ENCODE data around the gene CAMK4.
"Not testable (repeated sequence)": the region's sequence is repeated elsewhere in the genome, so short reads cannot be mapped to it uniquely, and the experiment has no call there.

The CAMK4 gene

DNA sequence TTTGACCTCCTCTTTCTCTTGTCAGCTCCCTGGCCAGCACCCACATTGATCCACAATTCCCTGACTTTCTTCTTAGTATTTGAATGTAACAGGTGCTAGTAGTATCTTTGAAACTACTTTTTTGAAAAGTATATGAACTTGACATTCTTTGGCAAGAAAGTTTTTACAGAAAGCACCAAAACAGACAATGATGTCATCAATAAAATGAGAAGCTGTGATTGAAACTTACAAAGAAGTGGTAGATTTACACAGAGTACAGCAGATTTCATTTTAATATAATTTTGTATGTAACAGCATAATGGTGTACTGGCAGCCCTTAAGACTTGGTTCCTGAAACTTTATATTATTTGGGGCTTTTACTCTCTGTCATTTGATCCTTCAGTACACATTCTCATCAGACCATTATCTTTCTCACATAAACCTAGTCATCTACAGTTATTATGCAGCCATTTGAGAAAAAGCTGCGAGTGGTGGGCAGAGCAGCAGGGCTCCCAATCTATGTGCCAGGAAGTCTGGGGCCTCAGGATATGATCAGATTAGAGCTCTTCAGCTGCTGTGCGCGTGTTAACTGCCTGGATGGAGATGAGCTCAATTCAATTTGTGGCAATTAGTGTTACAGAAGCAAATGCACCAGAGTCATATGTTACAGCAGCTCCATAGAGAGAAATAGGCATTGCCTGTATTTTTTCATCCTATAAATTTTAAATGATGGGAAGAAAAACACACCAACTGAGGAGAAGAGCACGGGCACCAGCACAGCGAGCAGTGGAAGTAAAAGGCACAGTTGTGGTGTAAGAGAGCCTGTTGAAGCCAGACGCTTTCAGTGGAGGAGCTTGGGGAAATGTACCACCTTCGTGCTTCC lies 162.0 kb downstream of the CAMK4 start:
- FAIRE-seq = no peak

DNA sequence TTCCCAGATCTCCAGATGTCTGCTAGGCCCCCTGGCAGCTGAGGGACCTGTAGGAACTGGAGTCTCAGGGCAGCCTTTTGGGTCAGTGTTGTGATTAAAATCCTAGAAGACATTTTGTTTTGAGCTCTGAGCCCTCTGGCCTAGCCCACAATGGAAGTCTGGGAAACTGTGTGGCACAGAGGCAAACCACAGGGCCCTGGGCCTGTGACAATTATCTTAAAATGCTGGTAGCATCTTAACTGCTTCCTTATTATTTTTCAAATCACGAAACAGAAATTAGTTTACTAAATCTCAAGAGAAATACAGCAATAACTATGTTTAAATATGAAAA lies 162.6 kb downstream of the CAMK4 start:
- no peak for FAIRE-seq

DNA sequence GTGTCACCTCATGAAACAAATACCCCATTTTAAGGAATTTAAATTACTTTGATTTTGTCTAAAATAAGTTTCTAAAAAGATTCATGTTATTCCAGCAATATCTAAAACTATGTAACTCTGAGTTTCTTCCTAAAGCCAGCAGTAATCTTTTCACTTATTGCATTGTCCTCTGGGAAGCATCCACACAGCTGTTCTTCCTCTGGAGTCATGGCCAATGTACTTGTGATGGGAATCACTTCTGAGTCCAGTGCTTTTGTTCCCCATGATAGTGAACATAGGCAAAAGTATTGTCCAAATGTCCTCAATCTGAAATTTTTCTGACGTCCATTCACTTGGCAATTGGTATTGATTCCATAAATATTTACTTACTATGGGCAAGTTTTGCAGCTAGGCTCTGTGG lies 163.2 kb downstream of the CAMK4 start:
- no peak for FAIRE-seq

DNA sequence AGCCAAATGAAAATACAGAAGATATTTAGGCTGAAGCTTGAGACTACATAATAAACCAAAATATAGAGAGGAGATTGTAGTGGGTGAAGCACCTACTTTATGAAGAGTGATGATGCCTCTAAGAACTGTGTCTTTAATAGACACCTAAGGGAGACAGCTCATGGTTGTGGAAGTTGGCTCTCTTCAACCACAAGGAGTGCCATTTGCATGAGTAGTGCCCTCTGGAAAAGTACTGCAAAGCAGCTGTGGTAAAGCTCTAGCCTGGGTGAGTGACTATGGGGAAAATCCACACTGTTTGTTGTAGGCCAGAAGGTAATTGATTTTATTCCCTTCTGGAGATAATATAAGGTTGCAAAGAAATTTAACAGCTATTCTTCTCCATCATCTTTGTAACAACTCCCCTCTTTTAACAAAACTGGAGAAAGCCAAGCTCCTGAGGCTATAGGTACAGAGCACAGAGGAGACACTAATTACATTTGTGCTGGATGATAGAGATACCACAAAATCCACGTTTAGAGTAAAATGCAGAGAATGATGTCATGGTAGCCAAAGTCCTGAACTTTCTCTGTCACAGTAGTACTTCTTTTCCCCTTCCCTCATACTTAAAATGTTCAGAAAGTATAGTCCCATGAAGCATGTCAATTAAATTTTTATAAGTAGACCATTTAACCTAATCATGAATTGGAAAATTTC lies 165.4 kb downstream of the CAMK4 start:
- FAIRE-seq = no peak

DNA sequence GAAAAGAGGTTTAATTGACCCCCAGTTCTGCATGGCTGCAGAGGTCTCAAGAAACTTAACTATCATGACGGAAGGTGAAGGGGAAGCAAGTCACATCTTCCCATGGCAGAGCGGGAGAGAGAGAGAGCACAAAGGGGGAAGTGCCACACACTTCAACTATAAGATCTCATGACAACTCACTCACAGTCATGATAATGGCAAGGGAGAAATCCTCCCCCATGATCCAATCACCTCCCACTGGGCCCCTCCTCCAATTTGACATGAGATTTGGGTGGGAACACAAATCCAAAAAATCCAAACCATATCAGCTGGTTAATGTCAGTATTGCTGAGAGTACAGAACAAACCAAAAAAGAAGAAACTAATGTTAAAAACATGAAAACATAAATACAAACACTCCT lies 168.0 kb downstream of the CAMK4 start:
- no peak for FAIRE-seq

DNA sequence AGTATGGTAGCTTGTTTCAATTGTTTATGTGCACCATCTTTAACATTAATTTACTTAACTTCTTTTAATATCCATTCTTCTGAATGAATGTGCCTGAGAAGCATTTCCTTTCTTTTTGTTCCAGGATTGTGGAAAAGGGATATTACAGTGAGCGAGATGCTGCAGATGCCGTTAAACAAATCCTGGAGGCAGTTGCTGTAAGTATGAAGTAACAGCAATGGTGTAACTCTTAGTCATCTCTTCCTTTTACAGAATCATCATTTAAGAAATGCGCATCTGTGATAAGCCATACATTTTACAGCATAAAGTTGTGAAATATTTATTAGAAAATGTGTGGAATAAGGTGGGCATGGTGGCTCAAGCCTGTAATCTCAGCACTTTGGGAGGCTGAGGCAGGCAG lies 170.4 kb downstream of the CAMK4 start:
- no peak for FAIRE-seq

- no peak for FAIRE-seq
Observed at GRCh38 chr5:111398013-111398412, 173.8 kb downstream of the CAMK4 start.

DNA sequence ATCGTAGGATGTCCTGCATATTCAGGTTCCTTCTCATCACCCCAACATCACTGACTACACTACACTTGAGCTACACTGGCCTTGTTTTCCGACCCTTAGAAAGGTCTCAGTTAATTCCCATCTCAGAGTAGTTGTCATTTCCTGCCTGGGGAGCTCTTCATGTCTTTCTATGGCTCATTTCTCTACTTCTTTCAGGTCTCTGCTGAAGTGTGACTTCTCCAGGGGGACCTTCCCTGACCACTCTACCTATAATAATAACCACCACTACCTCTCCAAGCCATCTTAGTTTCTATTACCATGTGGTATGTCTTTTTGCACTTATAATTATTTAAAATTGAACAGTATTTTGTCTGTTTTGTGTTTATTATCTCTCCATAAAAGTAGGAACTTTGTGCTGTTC lies 174.9 kb downstream of the CAMK4 start:
- no peak for FAIRE-seq

GRCh38 chr5:111401906-111402305 lies 177.7 kb downstream of the CAMK4 start:
- FAIRE-seq = no peak

GRCh38 chr5:111404270-111404769 lies 180.1 kb downstream of the CAMK4 start:
- no peak for FAIRE-seq

- FAIRE-seq = no peak
Observed at GRCh38 chr5:111407562-111407961, 183.4 kb downstream of the CAMK4 start.

DNA sequence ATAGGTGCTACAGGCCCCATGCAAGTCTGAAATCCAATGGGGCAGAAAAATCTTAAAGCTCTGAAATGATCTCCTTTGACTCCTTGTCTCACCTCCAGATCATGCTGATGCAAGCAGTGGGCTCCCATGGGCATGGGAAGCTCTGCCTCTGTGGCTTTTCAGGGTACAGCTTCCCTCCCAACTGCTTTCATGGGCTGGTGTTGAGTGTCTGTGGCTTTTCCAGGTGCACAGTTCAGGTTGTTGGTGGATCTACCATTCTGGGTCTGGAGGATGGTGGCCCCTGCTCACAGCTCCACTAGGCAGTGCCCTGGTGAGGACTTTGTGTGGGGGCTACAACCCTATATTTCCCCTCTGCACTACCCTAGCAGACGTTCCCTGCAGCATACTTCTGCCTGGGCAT lies 184.6 kb downstream of the CAMK4 start:
- no peak for FAIRE-seq

DNA sequence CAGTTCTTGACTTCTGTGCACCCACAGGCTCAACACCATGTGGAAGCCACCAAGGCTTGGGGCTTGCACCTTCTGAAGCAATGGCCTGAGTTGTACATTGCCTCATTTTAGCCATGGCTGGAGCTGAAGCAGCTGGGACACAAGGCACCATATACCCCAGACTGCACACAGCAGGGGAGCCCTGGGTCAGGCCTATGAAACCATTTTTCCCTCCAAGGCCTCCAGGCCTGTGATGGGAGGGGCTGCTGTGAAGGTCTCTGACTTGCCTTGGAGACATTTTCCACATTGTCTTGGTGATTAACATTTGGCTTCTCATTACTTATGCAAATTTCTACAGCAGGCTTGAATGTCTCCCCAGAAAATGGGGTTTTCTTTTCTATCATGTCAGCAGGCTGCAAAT lies 185.1 kb downstream of the CAMK4 start:
- not testable (repeated sequence) for FAIRE-seq

DNA sequence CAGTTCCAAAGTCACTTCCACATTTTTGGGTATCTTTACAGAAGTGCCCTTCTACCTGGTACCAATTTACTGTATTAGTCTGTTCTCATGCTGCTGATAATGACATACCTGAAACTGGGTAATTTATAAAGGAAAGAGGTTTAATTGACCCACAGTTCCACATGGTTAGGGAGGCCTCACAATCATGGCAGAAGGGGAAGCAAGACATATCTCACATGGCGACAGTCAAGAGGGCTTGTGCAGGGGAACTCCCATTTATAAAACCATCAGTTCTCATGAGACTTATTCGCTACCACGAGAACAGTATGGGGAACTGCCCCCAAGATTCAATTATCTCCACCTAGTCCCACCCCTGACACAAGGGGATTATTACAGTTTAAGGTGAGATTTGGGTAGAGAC lies 185.9 kb downstream of the CAMK4 start:
- FAIRE-seq = not testable (repeated sequence)

GRCh38 chr5:111411301-111411700 lies 187.1 kb downstream of the CAMK4 start:
- no peak for FAIRE-seq

DNA sequence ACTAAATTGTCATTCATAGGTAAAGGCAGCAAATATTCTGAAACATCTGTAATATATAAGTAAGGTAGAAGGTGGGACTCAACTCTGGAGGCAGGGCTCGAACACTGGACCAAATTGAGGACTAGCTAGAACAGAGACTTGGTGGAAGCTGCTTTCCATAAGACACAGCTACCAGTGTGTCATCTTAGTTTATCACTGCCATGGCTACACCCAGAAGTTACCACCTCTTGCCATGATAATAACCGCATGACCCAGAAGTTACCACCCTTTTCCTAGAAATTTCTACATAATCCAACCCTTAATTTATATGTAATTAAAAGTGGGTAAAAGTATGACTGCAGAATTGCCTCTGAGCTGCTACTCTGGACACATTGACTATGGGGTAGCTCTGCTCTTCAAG lies 188.4 kb downstream of the CAMK4 start:
- FAIRE-seq = no peak

- no peak for FAIRE-seq
Observed at GRCh38 chr5:111415053-111415452, 190.9 kb downstream of the CAMK4 start.

DNA sequence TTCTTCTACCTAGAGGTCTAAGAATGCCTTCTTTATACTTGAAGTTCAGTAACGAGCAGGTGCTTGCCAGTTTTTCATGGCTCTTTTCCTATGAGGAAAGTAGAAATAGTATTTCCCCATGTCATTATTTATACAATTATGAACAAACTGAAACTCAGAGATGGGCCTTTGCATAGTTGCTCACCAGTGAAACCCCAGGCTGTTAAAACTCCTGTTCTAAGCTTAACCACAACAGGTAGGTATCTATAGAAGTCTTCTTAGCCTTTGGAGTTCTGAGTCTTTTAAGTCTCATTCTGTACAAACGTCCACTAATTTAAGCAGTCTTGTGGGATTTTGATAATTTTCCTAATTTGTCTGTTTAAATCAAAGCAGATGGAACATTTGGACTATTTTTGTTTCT lies 198.1 kb downstream of the CAMK4 start:
- no peak for FAIRE-seq

- no peak for FAIRE-seq
Observed at GRCh38 chr5:111422747-111423720, 198.8 kb downstream of the CAMK4 start.

DNA sequence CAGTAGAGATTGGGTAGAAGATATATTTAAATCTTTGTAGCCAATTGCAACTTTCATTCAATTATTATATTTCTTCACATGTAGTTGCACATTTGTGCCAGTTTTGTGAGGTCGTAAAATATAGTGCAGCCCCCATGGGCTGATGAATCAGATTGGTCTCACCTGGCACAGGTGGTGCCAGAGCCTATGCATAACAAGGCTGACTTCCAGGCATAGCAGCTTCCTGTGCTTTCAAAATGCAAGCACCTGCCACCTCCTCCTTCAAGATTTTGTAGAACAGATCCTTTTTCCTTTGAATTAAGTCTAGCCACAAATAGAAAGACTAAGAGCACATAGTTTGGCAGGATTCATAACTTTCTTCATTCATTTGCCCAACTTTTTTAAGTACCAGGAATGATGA lies 201.0 kb downstream of the CAMK4 start:
- no peak for FAIRE-seq

GRCh38 chr5:111427762-111428161 lies 203.6 kb downstream of the CAMK4 start:
- FAIRE-seq = no peak

DNA sequence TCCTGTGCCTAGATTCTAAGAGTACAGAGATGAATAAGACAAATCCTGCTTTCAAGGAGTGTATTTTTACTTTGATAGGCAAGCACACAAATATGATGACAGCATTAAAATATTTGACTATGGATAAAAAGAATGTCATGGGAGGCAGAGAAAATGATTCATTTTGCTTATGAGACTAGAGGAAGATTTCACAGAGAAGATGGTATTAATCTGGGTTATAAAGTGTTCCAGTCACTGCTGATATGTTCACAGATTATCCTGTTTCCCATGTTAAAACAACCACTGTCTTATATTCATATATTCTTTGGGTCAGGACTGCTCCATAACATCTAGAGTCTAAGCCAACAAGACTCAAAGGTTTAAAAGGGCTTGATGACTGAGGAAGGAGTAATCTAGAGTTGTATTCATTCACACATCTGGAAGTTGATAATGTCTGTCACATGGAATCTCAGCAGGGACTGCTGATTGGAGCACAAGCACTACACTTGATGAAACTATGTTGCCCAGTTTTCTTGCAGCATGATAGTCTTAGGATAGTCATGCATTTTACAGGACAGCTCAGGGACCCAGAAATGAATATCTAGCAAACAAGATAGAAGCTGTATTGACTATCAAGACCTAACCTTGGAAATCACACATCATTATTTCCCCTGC lies 208.8 kb downstream of the CAMK4 start:
- no peak for FAIRE-seq

DNA sequence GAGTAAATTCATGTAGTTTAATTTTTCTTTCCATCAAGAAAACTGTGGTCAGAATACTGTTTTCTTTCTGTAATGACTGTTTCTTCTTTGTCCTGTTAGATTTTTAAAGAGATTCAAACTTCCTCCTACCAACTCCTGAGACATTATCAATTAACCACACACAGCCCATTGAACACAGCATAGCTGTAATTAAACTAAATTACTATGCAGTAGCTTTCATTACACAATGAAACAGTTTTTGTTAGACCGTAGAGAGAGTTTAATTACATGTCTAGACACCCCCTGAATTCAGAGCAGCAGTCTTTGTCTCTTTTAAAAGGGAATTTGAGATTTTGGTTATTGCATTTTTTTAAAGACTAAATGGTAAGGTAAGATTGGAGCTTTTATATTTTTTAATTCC lies 210.6 kb downstream of the CAMK4 start:
- no peak for FAIRE-seq
